ENCODE results near the gene NTRK1. TPM values are rescaled to one million over a fixed set of nuclear protein-coding genes. Genes with fewer than 3 reads are reported as not detected.

The NTRK1 gene
- total RNA-seq, 1 donor from 2014 or later, result not detected

- no peak for DNase-seq (ENCODE audit: low read depth)
- Histone ChIP-seq H3K36me3 (ENCODE audit: control insufficient read depth, insufficient read depth, low read length) (no peaks in the 10 kb centered on the region), H3K4me3 (ENCODE audit: low read depth, low read length) (no peak overlapping the region), H3K27me3 (ENCODE audit: control insufficient read depth, insufficient read depth, low read length) (peaks cover 57% of the 10 kb centered on the region)
- TF ChIP-seq, protein P1, sequence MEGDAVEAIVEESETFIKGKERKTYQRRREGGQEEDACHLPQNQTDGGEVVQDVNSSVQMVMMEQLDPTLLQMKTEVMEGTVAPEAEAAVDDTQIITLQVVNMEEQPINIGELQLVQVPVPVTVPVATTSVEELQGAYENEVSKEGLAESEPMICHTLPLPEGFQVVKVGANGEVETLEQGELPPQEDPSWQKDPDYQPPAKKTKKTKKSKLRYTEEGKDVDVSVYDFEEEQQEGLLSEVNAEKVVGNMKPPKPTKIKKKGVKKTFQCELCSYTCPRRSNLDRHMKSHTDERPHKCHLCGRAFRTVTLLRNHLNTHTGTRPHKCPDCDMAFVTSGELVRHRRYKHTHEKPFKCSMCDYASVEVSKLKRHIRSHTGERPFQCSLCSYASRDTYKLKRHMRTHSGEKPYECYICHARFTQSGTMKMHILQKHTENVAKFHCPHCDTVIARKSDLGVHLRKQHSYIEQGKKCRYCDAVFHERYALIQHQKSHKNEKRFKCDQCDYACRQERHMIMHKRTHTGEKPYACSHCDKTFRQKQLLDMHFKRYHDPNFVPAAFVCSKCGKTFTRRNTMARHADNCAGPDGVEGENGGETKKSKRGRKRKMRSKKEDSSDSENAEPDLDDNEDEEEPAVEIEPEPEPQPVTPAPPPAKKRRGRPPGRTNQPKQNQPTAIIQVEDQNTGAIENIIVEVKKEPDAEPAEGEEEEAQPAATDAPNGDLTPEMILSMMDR (IDR thresholded peaks at IDR 0.05; ENCODE audit: insufficient read depth, low read length, poor library complexity, severe bottlenecking), result no peak
These were observed 21.1 kb upstream of the NTRK1 start for GRCh38 chr1:156839426-156840109.

- Histone ChIP-seq H3K27me3 (ENCODE audit: control insufficient read depth, insufficient read depth, low read length) (peaks cover 59% of the 10 kb centered on the region), H3K4me3 (ENCODE audit: low read depth, low read length) (no peak overlapping the region), H3K36me3 (ENCODE audit: control insufficient read depth, insufficient read depth, low read length) (no peaks in the 10 kb centered on the region)
- TF ChIP-seq, protein P1 (IDR thresholded peaks at IDR 0.05; ENCODE audit: insufficient read depth, low read length, poor library complexity, severe bottlenecking), result no peak
- no peak for DNase-seq (ENCODE audit: low read depth)
These were observed 20.3 kb upstream of the NTRK1 start for GRCh38 chr1:156840186-156840897.

GRCh38 chr1:156840898-156841279 lies 19.8 kb upstream of the NTRK1 start:
- TF ChIP-seq, protein P1 (IDR thresholded peaks at IDR 0.05; ENCODE audit: insufficient read depth, low read length, poor library complexity, severe bottlenecking), result no peak
- DNase-seq (ENCODE audit: low read depth), result no peak
- H3K4me3 ChIP-seq (ENCODE audit: low read depth, low read length), result no peak overlapping the region
- no peaks in the 10 kb centered on the region for H3K36me3 ChIP-seq (ENCODE audit: control insufficient read depth, insufficient read depth, low read length)
- peaks cover 62% of the 10 kb centered on the region for H3K27me3 ChIP-seq (ENCODE audit: control insufficient read depth, insufficient read depth, low read length)

GRCh38 chr1:156841295-156841855 lies 19.3 kb upstream of the NTRK1 start:
- Histone ChIP-seq H3K4me3 (ENCODE audit: low read depth, low read length) (no peak overlapping the region), H3K27me3 (ENCODE audit: control insufficient read depth, insufficient read depth, low read length) (peaks cover 62% of the 10 kb centered on the region), H3K36me3 (ENCODE audit: control insufficient read depth, insufficient read depth, low read length) (no peaks in the 10 kb centered on the region)
- TF ChIP-seq, protein P1 (IDR thresholded peaks at IDR 0.05; ENCODE audit: insufficient read depth, low read length, poor library complexity, severe bottlenecking), result no peak
- DNase-seq (ENCODE audit: low read depth), result no peak

DNA sequence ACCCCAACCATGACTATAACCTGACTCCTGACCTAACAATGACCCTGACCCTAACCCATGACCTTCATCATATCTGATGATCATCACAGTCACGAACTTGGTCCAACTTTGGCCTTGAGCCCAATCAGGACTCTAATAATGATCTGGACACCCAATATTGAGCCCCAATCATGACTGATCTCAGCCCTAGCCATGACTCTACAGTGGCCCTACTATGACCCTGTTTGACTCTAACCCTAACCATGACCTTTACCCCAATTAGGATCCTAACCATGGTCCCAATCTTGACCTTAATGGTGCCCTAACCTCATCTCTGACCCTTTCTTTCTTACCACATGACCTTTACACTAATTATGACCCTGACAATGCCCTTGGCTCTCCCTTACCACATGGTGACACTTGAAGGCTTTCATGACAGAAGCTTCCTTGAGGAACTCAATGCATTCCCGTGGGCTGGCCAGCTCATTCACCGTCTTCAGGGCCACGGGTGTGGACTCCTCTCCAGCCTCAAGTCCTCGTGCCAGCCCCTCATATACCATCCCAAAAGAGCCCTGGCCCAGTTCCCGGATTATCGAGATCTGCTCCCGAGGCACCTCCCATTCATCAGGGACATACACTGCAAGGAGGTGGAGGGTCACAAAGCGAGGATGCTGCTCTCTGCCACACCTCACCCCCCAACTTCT lies 17.9 kb upstream of the NTRK1 start:
- no peak for DNase-seq (ENCODE audit: low read depth)
- Histone ChIP-seq H3K27me3 (ENCODE audit: control insufficient read depth, insufficient read depth, low read length) (peaks cover 62% of the 10 kb centered on the region), H3K4me3 (ENCODE audit: low read depth, low read length) (no peak overlapping the region), H3K36me3 (ENCODE audit: control insufficient read depth, insufficient read depth, low read length) (no peaks in the 10 kb centered on the region)
- TF ChIP-seq, protein P1 (IDR thresholded peaks at IDR 0.05; ENCODE audit: insufficient read depth, low read length, poor library complexity, severe bottlenecking), result no peak

Measured in kidney epithelial cell (primary cell).